GM10266 (cell line): ENCODE data around the gene TBX2.

Experiments used
- DNase-seq: peaks from one replicate; pipeline ENCODE4 v3.0.0; 2012; ENCODE audit errors: extremely low spot score
- CTCF ChIP-seq: IDR thresholded peaks from 2 replicates; pipeline ENCODE4 v1.5.1; 2012; ENCODE audit warnings: mild to moderate bottlenecking, low read depth; ENCODE audit not compliant: control insufficient read depth, insufficient read depth; ENCODE audit errors: missing control alignments

Gene TBX2

GRCh38 chr17:61454381-61455323 is 55.0 kb downstream of the TBX2 start:
- no peak for TF ChIP-seq CTCF
- no peak for DNase-seq

GRCh38 chr17:61455324-61456060 is 55.8 kb downstream of the TBX2 start:
- no peak for TF ChIP-seq CTCF
- no peak for DNase-seq

- TF ChIP-seq CTCF = no peak
- peak; percentile 47 for DNase-seq
Measured at GRCh38 chr17:61456061-61456681, 56.5 kb downstream of the TBX2 start.

- DNase-seq = no peak
- no peak for TF ChIP-seq CTCF
Measured at GRCh38 chr17:61456688-61457225, 57.1 kb downstream of the TBX2 start.

GRCh38 chr17:61457226-61457983 is 57.8 kb downstream of the TBX2 start:
- no peak for TF ChIP-seq CTCF
- no peak for DNase-seq

- no peak for DNase-seq
- no peak for TF ChIP-seq CTCF
Measured at GRCh38 chr17:61458000-61458399, 58.4 kb downstream of the TBX2 start.
